Measurements from ENCODE around the gene HECW1.

Gene HECW1

DNA sequence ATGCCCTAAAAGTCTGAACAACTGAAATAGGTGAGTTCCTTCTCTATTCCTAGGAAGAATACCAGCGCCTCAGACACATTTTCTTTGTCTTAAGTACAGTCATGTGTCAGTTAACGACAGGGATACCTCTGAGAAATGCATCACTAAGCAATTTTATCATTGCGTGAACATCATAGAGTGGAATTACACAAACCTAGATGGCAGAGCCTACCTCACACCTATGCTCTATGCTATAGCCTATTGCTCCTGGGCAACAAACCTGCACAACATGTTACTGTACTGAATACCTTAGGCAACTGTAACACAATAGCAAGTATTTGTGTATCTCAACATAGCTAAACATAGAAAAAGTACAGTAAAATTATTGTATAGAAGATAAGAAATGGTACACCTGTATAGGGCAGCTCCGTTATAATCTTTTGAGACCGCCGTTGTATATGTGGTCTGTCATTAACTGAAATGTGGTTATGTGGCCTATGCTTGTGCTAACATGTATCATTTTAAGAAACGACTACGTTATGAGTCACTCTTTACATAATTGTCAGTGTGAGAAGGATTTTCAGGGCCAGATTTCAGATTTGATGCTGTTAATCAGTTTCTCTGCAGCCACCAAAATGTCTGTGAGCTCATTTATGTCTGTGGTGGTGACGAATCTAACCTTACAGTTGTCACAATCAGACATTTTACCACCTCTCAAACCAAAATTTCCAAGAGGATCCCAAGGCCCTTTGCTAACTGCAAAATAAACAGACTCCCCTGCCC lies 404.3 kb downstream of the HECW1 start:
- DNase-seq: no peak

DNA sequence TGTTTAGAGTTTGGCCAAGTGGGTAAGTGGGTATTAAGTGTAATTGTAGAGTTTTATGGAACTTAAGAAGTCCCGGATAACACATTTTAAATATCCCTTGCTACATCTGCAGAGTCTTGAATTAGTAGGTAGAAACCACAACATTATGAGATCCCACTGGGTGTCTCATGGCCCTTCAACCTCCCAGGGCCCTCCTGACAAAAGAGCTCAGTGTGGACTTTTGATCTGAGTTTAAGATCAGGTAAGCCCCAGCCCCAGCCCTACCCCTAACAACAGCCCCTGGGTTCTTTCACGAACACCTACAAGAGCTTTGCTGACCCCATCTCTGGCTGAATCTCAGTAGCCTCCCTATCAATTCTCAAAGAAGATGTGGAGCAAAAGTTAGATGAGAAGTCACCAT lies 405.0 kb downstream of the HECW1 start:
- DNase-seq: peak in 1 of 2 experiments; percentile 9

DNA sequence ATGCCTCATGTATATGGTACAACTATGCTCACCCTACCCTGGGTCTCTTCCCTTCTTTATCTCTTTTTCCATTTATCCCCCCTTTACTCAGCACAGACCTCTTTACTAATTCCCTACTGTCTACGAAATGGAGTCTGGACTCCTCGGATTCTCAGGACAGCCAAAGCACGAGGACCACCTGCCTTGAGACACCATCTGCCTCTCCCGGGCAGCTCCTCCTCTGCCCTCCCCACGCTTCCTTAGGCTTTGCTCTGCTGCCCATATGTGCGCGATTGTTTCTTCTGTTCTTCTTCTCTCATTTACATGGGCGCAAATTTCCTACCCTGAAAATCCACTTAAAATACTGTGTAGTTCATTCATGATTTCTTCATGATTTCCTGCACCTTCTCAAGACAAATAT lies 407.8 kb downstream of the HECW1 start:
- peak; percentile 32 to 83 for DNase-seq

DNA sequence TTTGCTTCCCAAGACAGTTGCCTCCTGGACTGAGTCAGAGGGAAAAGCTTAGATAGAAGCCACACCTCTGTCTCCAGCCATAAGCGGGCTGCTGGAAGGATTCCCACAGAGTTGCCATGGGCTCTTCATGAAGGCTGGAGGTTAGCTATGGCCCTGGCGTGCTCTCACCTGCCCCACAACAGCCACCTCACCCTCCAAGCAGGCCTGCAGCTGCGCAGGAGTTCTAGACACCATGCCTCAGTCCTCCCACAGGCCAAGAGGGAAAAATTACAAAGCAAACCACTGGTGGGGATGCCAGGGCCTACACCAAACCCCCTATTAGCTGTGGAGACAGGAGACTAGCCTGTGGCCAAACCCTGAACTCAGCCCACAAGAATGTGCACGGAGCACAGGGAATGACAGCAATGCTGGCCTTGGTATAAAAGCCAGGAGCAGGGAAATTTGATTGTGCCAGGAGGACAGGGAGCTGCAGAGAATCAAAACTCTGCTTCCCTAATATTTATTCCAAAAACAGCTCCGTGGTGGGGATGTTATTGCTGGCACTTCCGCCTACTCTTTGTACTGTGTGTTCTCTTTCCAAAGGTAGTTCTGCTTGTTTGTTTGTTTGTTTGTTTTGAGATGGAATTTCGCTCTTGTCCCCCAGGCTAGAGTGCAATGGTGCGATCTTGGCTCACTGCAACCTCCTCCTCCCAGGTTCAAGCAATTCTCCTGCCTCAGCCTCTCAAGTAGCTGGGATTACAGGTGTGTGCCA lies 410.1 kb downstream of the HECW1 start:
- DNase-seq: no peak

DNA sequence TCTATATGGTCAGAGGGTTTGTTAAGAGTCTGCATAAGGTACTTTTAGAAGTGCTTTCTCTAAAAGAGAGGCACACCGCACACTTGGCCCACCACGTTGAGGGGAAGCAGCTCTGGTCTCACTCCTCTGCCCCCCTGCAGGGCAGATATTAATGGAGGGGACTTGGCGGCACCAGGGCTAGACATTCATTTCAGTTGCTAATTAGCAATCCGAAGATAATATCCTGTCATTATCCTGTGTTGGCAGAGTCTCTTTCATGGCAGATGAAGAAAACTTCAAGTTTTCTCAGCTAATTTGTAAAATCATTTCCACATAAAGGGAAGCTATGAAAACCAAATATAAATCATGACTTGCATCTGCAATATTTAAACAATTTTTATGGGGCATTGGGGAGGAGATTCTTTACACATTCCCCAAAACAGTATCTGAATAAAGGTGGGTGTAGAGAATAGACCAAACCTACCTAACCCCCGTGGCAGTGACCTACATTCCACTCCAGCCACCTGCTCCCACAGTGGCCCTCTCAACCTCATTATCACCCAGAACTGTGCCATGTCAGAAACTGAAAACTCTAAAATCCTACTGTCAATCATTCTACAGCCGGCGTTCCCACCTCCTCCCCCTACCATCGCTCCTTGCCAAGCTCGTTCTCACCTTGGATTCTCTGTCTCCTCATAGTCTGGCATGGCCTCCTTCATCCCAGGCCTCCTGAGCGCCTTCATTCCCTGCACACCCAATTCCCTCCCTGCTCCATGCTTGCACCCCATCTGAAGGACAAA lies 416.3 kb downstream of the HECW1 start:
- no peak for DNase-seq

DNA sequence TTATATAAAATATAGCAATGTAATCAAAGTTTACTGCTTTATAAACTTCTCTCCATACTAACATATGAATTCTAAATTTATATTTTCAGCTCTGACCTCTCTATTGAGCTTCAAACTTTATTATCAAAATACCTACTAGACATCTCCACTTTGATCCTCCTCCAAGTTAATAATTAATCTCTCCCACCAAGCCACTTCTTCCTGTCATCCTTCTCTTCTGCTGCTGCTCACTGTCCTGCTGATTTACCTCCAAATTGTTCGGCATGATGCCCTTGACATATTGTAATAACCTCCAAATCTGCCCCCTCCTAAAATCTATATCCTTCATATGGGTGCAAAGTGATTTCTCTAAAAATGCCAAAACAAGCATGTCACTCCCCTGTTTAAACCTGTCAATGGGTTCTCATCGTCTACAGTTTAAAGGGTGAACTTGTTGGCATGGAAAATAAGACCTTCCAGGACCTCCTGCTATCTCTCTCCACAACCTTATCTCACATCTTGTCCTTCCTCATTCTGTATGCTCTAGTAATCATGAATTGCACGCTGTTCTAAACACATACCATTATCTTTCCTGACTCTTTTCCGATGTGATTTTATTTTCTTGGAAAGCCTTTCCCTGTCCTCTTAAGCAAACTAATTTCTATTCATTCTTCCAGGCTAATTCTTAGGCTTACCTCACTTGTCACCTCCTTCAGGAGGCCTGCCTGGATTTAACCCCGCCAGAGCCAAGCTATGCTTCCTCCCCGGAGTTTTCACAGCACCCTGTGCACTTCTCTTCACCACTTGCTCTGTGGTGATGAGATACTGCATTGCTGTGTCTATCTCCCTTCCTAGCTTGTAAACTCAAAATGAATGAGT lies 418.3 kb downstream of the HECW1 start:
- no peak for DNase-seq

DNA sequence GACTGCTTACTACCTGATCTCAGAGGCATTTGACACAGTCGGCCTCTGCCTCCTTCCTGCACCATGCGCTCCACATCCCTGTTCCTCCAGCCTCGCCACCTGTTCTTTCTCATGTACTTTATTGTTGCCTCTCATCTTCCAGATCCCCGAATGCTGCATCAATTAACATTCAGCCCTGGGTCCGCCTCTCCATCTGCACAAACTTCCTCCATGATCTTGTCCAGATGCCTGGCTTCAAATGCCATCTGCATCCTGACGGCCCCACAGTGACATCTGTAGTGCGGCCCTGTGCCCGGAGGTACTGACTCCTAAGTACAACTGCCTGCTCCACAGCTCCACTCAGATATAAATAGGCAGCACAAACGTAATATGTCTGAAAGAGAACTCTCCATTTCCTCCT lies 419.3 kb downstream of the HECW1 start:
- DNase-seq: peak; percentile 98 to 99

DNA sequence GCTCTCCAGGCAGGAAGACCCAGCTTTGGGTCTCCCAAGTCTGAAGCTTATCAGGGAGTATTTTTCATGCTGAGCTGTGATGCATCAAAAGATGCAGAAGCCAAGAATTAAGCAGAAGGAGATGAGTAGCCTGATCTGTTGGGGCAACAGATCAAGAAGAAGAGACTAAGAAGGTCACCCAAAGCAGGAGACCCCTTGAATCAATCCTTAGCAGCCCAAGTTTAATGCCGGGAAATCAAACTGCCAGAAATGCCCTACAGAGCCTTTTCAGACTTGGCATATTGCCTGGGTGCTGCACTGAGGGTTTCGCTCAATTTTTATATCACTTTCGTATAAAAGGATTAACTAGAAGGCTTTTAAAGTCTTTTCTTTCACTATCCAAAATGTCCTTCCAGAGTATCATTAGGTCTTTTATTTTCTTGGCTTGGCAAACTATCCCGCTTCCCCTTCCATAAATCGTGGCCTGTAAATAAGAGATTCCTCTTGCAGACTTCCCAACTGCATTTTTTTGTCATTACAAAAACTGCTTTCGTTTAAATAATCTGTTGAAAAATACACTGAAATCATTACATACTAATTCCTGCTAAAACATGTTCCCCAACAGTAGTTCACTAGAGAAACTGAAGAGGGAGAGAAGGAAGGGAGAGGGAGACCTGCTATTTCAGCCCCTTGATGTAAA lies 421.5 kb downstream of the HECW1 start:
- DNase-seq: no peak

DNA sequence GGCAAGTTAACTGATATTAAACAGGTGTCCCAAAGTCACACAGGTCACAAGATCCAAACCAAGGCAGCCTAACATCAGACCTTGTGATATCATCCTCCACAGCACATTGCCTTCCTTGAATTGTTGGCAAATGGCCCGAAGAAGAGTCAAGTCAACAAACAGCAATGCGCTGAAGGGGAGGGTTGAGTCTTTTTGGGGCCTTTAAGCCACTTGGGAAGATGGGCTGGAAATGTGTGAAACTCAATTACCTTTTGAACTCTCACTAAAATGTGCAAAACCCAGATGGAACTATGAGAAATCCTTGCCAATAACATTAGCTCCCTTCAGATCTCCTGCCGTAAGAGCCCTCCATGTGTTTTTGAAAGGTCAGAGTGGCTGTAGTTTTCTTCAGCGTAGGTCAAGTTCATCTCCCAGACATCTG lies 422.6 kb downstream of the HECW1 start:
- no peak for DNase-seq

DNA sequence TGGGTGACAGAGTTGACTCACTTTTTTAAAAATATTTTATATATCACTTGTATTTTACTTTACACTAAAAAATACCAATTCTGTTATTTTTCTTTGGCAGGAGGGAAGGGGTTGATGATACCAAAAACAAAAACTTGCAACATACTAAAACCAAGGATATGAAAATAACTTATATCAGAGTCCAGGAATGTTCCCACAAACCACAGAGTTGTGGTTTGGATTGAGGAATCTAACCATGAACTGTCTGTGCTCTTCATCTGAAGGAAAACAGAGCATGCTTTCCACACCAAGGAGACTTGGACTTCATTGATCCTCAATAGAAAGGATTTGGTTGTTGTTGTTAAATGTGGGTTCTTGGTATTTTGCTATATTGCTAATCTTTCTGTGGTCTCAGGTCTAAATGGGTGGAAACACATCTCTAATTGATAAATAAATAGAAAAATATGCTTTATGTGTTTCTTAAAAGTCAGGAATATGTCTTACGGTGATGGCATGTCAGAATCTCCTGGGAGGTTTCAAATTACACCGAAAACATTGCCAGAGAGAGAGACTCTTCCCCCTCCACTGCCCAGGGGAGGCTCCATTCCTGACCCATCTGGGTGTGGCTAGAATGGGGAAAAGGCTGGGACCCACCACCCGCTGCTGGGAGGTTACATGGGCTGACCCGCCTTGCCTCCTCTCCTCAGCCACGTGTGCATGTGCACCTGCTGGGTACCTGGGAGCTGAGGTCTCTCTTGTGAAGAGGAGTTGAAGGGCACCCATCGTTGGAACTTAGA lies 423.6 kb downstream of the HECW1 start:
- no peak for DNase-seq

DNA sequence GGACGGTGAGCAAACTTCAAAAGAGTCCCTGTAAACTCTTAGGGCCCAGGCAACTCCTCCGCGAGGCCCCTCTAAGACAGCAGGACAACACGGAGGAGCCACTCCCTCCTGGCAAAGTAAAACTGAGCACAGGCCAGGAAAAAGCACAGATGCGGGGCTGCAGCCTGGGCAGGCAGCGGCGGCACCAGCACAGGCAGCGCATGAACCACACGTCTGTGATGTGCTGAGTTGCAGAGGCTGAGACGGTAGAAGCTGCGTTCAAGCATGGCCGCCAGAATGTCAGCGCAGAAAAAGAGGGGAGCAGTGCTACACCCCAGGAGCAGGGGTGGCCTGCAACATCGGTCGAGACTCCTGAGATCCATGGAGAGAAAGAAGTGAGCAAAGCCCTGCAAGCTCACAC lies 424.3 kb downstream of the HECW1 start:
- no peak for DNase-seq

DNA sequence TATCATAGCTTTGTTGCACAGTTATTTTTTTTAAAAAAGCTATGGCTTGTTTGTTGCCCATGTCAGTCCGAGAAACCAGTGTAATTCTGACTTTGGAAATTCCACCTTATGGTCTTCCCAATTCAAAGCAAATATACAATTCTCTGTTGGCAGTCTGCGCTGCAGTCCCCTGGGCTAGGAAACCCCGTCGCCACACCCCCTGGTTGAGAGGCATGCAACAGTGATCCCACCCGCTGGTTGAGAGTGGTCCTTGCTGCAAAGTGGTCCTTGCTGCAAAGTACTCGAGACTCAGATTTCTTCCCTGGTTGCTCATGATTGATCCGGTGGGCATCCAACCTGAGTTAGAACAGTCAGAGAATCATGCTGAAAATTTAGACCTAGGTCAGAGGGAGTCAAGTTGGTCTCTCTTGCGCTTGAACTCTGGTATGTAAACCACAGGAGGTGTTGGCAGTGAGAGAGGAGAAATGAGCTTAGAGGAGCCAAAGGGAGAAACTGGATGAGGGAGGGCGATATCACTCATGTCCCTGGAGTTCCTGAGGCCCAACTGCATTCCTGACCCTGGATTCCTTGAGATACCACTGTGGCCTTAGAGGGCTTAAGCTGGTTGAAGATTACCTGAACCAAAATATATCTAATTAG lies 425.4 kb downstream of the HECW1 start:
- DNase-seq: no peak

DNA sequence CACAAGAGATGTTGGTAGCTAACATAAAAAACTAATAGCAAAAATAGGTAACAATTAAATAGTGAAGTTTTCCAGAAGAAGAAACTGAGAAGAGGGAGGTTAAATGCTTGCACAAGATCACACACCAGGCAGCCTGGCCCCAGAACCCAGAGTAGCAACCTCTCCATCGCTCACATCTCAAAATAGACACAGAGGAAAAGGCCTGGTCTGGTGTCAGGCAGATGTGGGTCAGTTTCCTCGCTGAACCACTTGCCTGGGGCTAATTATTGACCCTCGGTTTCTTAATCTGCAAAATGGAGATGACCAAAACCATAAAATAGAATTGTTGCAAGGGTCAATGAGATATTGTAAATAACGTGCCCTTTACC lies 425.9 kb downstream of the HECW1 start:
- no peak for DNase-seq

DNA sequence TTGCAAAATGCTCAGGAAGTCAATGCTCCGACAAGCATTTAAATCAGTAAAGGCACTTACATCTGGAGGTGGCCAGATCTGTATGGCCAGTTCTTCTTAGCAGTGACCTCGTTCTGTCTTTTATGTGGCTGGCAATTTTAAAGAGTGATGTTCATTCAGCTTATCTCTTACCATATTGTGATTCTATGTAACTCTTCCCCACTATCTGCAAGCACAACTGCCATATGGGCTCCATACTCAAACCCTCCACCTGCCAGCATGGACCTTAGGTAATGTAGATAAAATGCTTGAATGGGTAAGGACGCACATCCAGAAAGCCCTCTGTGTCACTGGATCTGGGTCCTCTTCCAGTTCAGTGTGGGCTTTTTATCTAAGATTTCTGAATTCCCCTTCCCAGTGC lies 428.0 kb downstream of the HECW1 start:
- DNase-seq: no peak

DNA sequence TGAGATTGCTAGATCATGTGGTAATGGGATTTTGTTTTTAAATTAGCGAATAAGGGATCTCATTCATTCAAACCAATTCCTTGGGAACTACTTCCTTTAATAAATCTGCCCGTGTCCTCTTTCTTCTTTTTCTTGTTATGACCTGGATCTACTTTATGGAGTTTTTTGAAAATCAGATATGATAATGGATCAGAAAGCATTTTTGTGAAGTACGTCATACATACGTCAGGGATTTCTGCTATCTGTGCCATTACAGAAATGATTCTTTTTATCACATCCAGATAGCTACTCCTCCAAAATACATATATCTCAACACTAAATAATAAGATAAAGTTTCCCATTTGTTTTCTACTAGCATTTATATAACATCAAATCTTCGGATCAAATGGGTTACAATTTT lies 430.3 kb downstream of the HECW1 start:
- DNase-seq: no peak

DNA sequence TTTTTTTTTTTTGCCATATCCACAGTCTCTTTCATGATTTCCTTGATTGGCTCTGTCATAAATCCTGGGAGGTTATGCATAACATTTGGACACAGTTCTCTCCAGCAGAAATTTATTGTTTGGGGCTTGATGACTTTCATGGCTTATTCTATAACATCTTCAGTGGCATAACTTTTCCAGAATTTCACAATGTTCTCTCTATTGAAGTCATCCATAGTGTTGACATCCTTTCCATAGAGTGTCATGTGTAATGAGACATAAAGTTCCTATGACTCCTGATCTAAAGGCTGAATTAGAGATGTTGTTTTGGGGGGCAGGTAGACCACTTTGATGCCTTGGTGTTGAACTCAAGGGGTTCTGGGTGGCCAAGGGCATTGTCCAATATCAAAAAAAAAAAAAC lies 433.8 kb downstream of the HECW1 start:
- no peak for DNase-seq

DNA sequence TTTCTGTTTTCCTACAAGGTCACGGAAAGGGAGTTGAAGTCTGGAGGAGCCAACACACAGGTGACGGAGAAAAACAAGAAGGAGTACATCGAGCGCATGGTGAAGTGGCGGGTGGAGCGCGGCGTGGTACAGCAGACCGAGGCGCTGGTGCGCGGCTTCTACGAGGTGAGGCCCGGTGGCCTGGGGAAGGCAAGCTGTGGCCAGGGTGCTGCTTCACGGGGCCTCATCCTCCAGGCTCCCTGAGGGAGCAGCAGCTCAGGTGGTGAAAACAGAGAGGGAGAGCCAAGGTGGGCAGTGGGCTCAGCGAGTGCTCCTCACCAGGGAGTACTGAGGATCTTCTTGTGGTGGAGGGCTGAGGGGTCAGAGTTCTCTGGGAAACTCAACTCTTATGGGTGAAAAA lies 438.0 kb downstream of the HECW1 start:
- DNase-seq: no peak

DNA sequence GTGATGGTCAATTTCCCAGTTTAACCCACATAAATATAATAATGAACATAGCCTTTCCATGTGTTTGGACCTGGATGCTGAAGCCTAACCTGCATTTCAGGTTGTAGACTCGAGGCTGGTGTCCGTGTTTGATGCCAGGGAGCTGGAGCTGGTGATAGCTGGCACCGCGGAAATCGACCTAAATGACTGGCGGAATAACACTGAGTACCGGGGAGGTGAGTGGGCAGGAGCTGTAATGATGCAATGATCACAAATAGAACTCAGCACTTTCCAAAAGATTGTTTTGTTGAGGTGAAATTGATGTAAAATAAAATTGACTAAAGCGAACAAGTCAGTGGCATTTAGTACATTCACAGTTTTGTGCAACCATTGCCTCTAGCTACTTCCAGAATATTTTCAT lies 439.7 kb downstream of the HECW1 start:
- no peak for DNase-seq

DNA sequence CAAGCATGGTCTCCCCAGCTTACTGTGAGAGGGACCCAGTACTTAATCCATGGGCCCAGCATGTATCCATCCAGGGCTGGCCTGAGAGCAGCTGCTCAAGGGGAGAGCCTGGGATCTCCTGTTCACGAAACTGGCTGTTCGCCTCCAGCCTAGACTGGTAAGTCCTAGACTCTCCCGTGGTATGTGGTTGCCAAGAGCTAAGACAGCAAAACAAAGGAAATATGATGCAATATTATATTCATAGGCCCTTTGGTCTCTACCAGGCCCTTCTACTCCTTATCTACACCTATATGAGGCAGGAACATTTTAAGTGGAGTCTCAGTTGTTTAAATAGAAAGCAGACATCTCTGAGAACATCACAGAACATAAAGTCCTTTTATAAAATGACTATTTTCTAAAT lies 441.6 kb downstream of the HECW1 start:
- DNase-seq: no peak

DNA sequence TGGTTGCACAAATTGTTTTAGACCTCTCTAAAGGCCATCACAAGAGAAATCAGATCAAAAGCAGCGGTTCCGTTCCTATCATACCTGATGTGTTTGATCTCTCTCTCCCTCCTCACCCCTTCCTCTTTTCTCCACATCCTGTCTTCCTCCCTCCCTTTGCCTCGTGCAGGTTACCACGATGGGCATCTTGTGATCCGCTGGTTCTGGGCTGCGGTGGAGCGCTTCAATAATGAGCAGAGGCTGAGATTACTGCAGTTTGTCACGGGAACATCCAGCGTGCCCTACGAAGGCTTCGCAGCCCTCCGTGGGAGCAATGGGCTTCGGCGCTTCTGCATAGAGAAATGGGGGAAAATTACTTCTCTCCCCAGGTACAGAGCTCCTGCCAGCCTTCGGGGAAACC lies 442.0 kb downstream of the HECW1 start:
- no peak for DNase-seq
